HepG2 (cell line): Measurements from ENCODE around the gene UBR7. TPM values are rescaled to one million over a fixed set of nuclear protein-coding genes. Genes with fewer than 3 reads are reported as not detected.
"Not testable (repeated sequence)": the region's sequence is repeated elsewhere in the genome, so short reads cannot be mapped to it uniquely, and the experiment has no call there.

Experiments used
- ATAC-seq: fragments of 200-7000 bp; cut with Tn5 transposase; 3 replicates; pipeline ENCODE4 v1.9.1; 2020; ENCODE audit warnings: mild to moderate bottlenecking, moderate library complexity
- BruUV-seq: library from RNA; stranded (reverse); fragments of 400-500 nt; replicated peaks from 2 replicates; lab custom pipeline; 2021; lab: Mats Ljungman, UMichigan
- CTCF ChIA-PET: fragments of 300-600 bp; formaldehyde crosslinking; extraction: SDS; loops from one replicate; lab custom pipeline; 2021; ENCODE audit warnings: low total read pairs, inconsistent platforms, low intra/inter-chr PET ratio; lab: Yijun Ruan, JAX
- POLR2A ChIA-PET: fragments of 350-600 bp; sonication (Branson Sonifier 250); formaldehyde crosslinking; loops from one replicate; lab custom pipeline; 2020; ENCODE audit warnings: antibody characterized with exemption, inconsistent platforms; lab: Yijun Ruan, JAX
- DNase-seq: peaks from one replicate; pipeline ENCODE4 v3.0.0-alpha.2; 2015; ENCODE audit warnings: low spot score
- FAIRE-seq: peaks from 3 replicates; lab custom pipeline; 2011; peaks lifted over from hg19 to GRCh38; lab: Jason Lieb, UNC
- H2AFZ ChIP-seq: one replicate; pipeline ENCODE4 v1.6.1; 2011; ENCODE audit warnings: low read length, inconsistent platforms
- H3K27ac ChIP-seq: fragments of 300-600 bp; 3 replicates; pipeline ENCODE4 v1.8.0; 2011; ENCODE audit warnings: mixed run types, mild to moderate bottlenecking, mixed read lengths, low read length, inconsistent platforms; ENCODE audit not compliant: insufficient read depth; ENCODE audit errors: extremely low read length
- H3K27me3 ChIP-seq, 2 experiments: fragments of 200-600 bp in 1 of 2; 2 replicates in 1 of 2; 3 replicates in 1 of 2; pipeline versions ENCODE4 v1.6.0 to v1.8.0; 2011; ENCODE audit warnings: low read length in 2 of 2, mild to moderate bottlenecking in 2 of 2, moderate library complexity in 2 of 2, inconsistent platforms in 1 of 2; ENCODE audit not compliant: insufficient read depth in 2 of 2, control insufficient read depth in 1 of 2
- H3K36me3 ChIP-seq, 2 experiments: fragments of 200-600 bp in 1 of 2; replicated peaks in 1 of 2; 2 replicates in 1 of 2; 3 replicates in 1 of 2; pipeline versions ENCODE4 v1.5.1 to v1.8.0; 2011; ENCODE audit warnings: low read length in 2 of 2, inconsistent platforms in 1 of 2; ENCODE audit not compliant: insufficient read depth in 2 of 2, control insufficient read depth in 1 of 2
- H3K4me1 ChIP-seq: 2 replicates; pipeline ENCODE4 v1.5.1; 2012; ENCODE audit warnings: low read length, inconsistent platforms; ENCODE audit not compliant: insufficient read depth
- H3K4me2 ChIP-seq: 2 replicates; pipeline ENCODE4 v1.6.0; 2011; ENCODE audit warnings: low read depth, low read length, inconsistent platforms
- H3K4me3 ChIP-seq, 3 experiments: fragments of 200-600 bp in 1 of 3; sonication (generic), shearing (Covaris generic) in 1 of 3; replicated peaks in 1 of 3; 2 replicates each; pipeline ENCODE4 v1.5.1; 2011 to 2016; ENCODE audit warnings: low read length in 3 of 3, inconsistent platforms in 2 of 3, low read depth in 2 of 3, mild to moderate bottlenecking in 2 of 3, control low read depth in 1 of 3, mixed read lengths in 1 of 3; ENCODE audit not compliant: insufficient read depth in 1 of 3
- H3K79me2 ChIP-seq: one replicate; pipeline ENCODE4 v1.6.1; 2011; ENCODE audit warnings: low read length, inconsistent platforms; ENCODE audit not compliant: insufficient read depth
- H3K9ac ChIP-seq: 2 replicates; pipeline ENCODE4 v1.6.0; 2011; ENCODE audit warnings: mild to moderate bottlenecking, low read depth, low read length, inconsistent platforms; ENCODE audit not compliant: insufficient read depth
- H3K9me3 ChIP-seq: 2 replicates; pipeline ENCODE4 v1.5.1; 2012; ENCODE audit warnings: mild to moderate bottlenecking, low read length
- H4K20me1 ChIP-seq: 2 replicates; pipeline ENCODE4 v1.6.0; 2011; ENCODE audit warnings: inconsistent platforms, mild to moderate bottlenecking, low read length, moderate library complexity; ENCODE audit not compliant: insufficient read depth
- ATAD3A ChIP-seq: sonication (generic); formaldehyde crosslinking; IDR thresholded peaks from 2 replicates; pipeline ENCODE4 v1.4.0; 2020; ENCODE audit warnings: missing genetic modification reagents
- GFI1 ChIP-seq: sonication (generic); formaldehyde crosslinking; IDR thresholded peaks from 2 replicates; pipeline ENCODE4 v1.5.0; 2020; ENCODE audit warnings: missing genetic modification reagents, mild to moderate bottlenecking, borderline replicate concordance
- HINFP ChIP-seq: sonication (generic); formaldehyde crosslinking; IDR thresholded peaks from 2 replicates; pipeline ENCODE4 v1.4.0; 2020; ENCODE audit warnings: low read depth, mild to moderate bottlenecking, missing genetic modification reagents
- ISL2 ChIP-seq: sonication (generic); formaldehyde crosslinking; IDR thresholded peaks from 2 replicates; pipeline ENCODE4 v1.5.0; 2020; ENCODE audit warnings: missing genetic modification reagents
- KAT7 ChIP-seq: IDR thresholded peaks from 2 replicates; pipeline ENCODE4 v1.6.1; 2018; ENCODE audit warnings: borderline replicate concordance, missing compliant biosample characterization
- MEIS1 ChIP-seq: sonication (generic); formaldehyde crosslinking; IDR thresholded peaks from 2 replicates; pipeline ENCODE4 v1.9.0; 2021; ENCODE audit warnings: mild to moderate bottlenecking, missing genetic modification reagents, moderate library complexity, borderline replicate concordance
- MTA1 ChIP-seq: sonication (generic); formaldehyde crosslinking; IDR thresholded peaks from 2 replicates; pipeline ENCODE4 v1.4.0; 2020; ENCODE audit warnings: missing genetic modification reagents, mild to moderate bottlenecking, borderline replicate concordance
- NFKBIZ ChIP-seq: IDR thresholded peaks from 2 replicates; pipeline ENCODE4 v1.6.1; 2018; ENCODE audit warnings: missing genetic modification reagents, missing compliant biosample characterization
- PAX8 ChIP-seq: sonication (generic); formaldehyde crosslinking; IDR thresholded peaks from 2 replicates; pipeline ENCODE4 v1.8.0; 2022; ENCODE audit warnings: mild to moderate bottlenecking, missing genetic modification reagents, borderline replicate concordance
- RCOR2 ChIP-seq: IDR thresholded peaks from 2 replicates; pipeline ENCODE4 v1.6.1; 2016; ENCODE audit warnings: missing biosample characterization, missing genetic modification reagents
- ZBTB21 ChIP-seq: sonication (generic); formaldehyde crosslinking; IDR thresholded peaks from 2 replicates; pipeline ENCODE4 v1.4.0; 2020; ENCODE audit warnings: missing genetic modification reagents
- ZFP1 ChIP-seq: IDR thresholded peaks from 2 replicates; pipeline ENCODE4 v1.6.1; 2016
- ZNF124 ChIP-seq: sonication (generic); formaldehyde crosslinking; IDR thresholded peaks from 2 replicates; pipeline ENCODE4 v1.4.0; 2020; ENCODE audit warnings: missing genetic modification reagents
- ZNF20 ChIP-seq: sonication (generic); formaldehyde crosslinking; IDR thresholded peaks from 2 replicates; pipeline ENCODE4 v1.4.0; 2020; ENCODE audit warnings: mild to moderate bottlenecking, moderate library complexity, missing genetic modification reagents
- ZNF441 ChIP-seq: sonication (generic); formaldehyde crosslinking; IDR thresholded peaks from 2 replicates; pipeline ENCODE4 v1.7.0; 2021; ENCODE audit warnings: missing genetic modification reagents, borderline replicate concordance
- ZNF549 ChIP-seq: sonication (generic); formaldehyde crosslinking; IDR thresholded peaks from 2 replicates; pipeline ENCODE4 v1.5.0; 2020; ENCODE audit warnings: missing genetic modification reagents
- ZNF552 ChIP-seq: sonication (generic); formaldehyde crosslinking; IDR thresholded peaks from 2 replicates; pipeline ENCODE4 v1.9.0; 2022; ENCODE audit warnings: missing genetic modification reagents, mild to moderate bottlenecking, borderline replicate concordance
- ZNF704 ChIP-seq: sonication (generic); formaldehyde crosslinking; IDR thresholded peaks from 2 replicates; pipeline ENCODE4 v1.8.1; 2023; ENCODE audit warnings: mild to moderate bottlenecking, inconsistent platforms, moderate library complexity, missing genetic modification reagents, borderline replicate concordance
- WGBS: methylation state at CpG from one replicate; pipeline ENCODE4 v1.1.6; 2017; ENCODE audit warnings: low lambda C conversion rate; 5-methylcytosine and 5-hydroxymethylcytosine counted together
- in situ Hi-C: cut with HindIII; loops from 2 replicates; pipeline ENCODE4 v1.10.0; 2017; ENCODE audit warnings: low pct_unique_long_range_greater_than_20kb; ENCODE audit not compliant: extremely low pct_ligation_motif_present
- intact Hi-C: fragments of 100-400 bp; cut with micrococcal nuclease; formaldehyde crosslinking; loops from one replicate; pipeline ENCODE4 v1.10.0; 2022; ENCODE audit not compliant: unreplicated experiment
- polyA plus RNA-seq, 8 experiments: library from polyadenylated mRNA; depleted of rRNA in 3 of 8; stranded (reverse) in 7 of 8; unstranded in 1 of 8; fragments of >200 nt; fragmentation: Illumina TruSeq in 4 of 8; extraction: Trizol in 4 of 8; gene quantifications; 2 replicates each; pipeline versions ENCODE4 v1.2.1 to v1.2.3, GENCODE V29; 2011 to 2016; ENCODE audit warnings: low read depth in 4 of 8, missing spikeins in 1 of 8, mixed read lengths in 1 of 8; ENCODE audit not compliant: insufficient read depth in 1 of 8
- total RNA-seq, 5 experiments: library from RNA; depleted of rRNA; stranded (reverse); fragments of >200 nt; fragmentation: Illumina TruSeq; extraction: Trizol; gene quantifications; 2 replicates each; pipeline ENCODE4 v1.2.3, GENCODE V29; 2016; ENCODE audit warnings: low read depth in 1 of 5

The UBR7 gene
- total and polyA plus RNA-seq, 2 of the 13 experiments (the other 11 are each of a cell fraction or from before 2014, with no cell fraction given) = 11.0 to 19.7 TPM

GRCh38 chr14:93206793-93207467 lies at the start of gene UBR7, which contains the start of gene GON7 (continued):
- TF ChIP-seq HINFP (CRISPR knock-in tag) (peak; percentile 69; the same call in 1 of the 2 replicates), ZFP1 (CRISPR knock-in tag) (no peak), MTA1 (CRISPR knock-in tag) (0 out of 2 replicates have a peak, but pooled peaks have one; percentile 29), ZNF124 (CRISPR knock-in tag) (peak; percentile 66; the same call in 1 of the 2 replicates), MEIS1 (CRISPR knock-in tag) (peak; percentile 76), ISL2 (no peak; the same call in 1 of the 2 replicates), ZNF441 (CRISPR knock-in tag) (peak; percentile 22; the same call in 1 of the 2 replicates), ZBTB21 (CRISPR knock-in tag) (no peak), KAT7 (peak; percentile 68; the same call in 1 of the 2 replicates), ATAD3A (CRISPR knock-in tag) (no peak), ZNF704 (no peak), RCOR2 (CRISPR knock-in tag) (no peak), PAX8 (CRISPR knock-in tag) (no peak), NFKBIZ (CRISPR knock-in tag) (no peak; the same call in 1 of the 2 replicates), ZNF549 (CRISPR knock-in tag) (no peak), ZNF552 (CRISPR knock-in tag) (0 out of 2 replicates have a peak, but pooled peaks have one; percentile 54), GFI1 (no peak; the same call in 1 of the 2 replicates), ZNF20 (CRISPR knock-in tag) (no peak)

- H3K27me3 ChIP-seq, H2AFZ ChIP-seq, H3K9ac ChIP-seq, ATAC-seq, intact Hi-C loops, in situ Hi-C loops, H3K4me3 ChIP-seq, DNase-seq, POLR2A ChIA-PET, H3K36me3 ChIP-seq, CTCF ChIA-PET, BruUV-seq, H4K20me1 ChIP-seq, H3K9me3 ChIP-seq, H3K79me2 ChIP-seq, H3K27ac ChIP-seq, FAIRE-seq, H3K4me2 ChIP-seq: not testable (repeated sequence)
- WGBS = 71% methylated on average over 7 of the region's 7 CpGs
- peaks cover 42% of the 10 kb centered on the region for H3K4me1 ChIP-seq
Measured at GRCh38 chr14:93158349-93158748, 48.7 kb upstream of the UBR7 start.
